ENCODE data around the gene LDHD. TPM values are rescaled to one million over a fixed set of nuclear protein-coding genes. Genes with fewer than 3 reads are reported as not detected.
"Not testable (repeated sequence)": the region's sequence is repeated elsewhere in the genome, so short reads cannot be mapped to it uniquely, and the experiment has no call there.

LDHD gene
- 1 to 10 TPM; 4.3 to 7.3 (median 6.8) TPM for polyA plus RNA-seq (ENCODE audit: insufficient read length in 3 of 3)
- long read RNA-seq, donor 1, result 0 reads
- long read RNA-seq, donor 2, result 0 reads
- long read RNA-seq, donor 3, partial matches to known transcripts, result 0 of 1 reads
- long read RNA-seq, donor 3, other reads (novel, unspliced or antisense), result 0 of 1 reads
- long read RNA-seq, donor 4, result 0 reads
- long read RNA-seq, donor 5, result 0 reads
- long read RNA-seq, donor 6, result 0 reads
- long read RNA-seq, donor 7, result 0 reads
- long read RNA-seq, donor 8, result 0 reads
- long read RNA-seq, donor 9, partial matches to known transcripts, result 5 of 5 reads
- long read RNA-seq, donor 9, other reads (novel, unspliced or antisense), result 0 of 5 reads
- long read RNA-seq, donor 10, result 0 reads
- long read RNA-seq, donor 11, partial matches to known transcripts, result 0 of 3 reads
- long read RNA-seq, donor 11, other reads (novel, unspliced or antisense), result 0 of 3 reads
- long read RNA-seq, donor 12, result 0 reads
- long read RNA-seq, donor 13, result 0 reads
- long read RNA-seq, donor 14, result 0 reads
- long read RNA-seq, donor 15, result 0 reads
- long read RNA-seq, donor 16, result 0 reads

DNA sequence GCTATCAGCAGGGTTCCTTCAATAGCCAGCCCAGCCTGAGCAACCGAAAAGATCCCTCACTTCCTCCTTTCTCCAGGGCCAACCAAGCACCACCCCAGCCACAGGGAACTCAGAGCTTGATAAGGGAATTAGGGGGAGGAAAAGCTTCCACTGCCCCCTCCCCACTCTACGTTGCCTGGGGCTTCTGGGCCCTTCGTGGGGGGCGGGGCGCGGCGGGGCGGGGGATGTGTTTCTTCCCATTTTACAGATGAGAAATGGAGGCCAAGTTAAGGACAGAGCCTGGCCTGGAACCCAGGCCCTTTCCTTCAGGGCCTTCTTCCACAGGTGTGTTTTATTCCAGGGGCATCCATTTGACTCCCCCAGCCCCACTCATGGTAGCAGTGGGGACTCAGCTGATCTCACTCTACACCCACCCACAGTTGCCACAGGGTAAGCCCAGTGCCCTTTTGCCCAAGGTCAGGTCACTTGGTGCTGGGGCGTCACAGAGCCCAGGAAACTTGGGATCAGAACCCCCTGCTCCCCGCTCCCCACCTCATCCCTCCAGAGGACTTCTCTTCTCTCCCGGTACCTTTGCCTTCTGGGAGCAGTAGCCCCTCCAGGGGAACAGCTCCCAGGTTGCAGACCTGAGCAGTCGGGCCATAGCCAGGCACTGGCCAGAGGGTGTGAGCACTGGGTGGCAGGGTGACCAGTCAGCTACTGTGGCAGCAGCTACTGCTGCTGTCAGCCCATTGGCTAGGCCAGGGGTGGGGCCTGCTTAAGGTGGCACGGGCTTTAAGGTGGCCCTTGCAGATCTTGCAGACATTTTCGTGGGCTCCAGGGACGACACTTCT lies at the start of gene LDHD:
Gene LDHD (minus strand): TSS at position 700 of the 830 bp plus-strand sequence. CDS start 60 bp downstream, at position 640.
- DNase-seq (ENCODE audit: extremely low read depth in 1 of 11, low read depth in 9 of 11, low spot score in 4 of 11), result no peak

DNA sequence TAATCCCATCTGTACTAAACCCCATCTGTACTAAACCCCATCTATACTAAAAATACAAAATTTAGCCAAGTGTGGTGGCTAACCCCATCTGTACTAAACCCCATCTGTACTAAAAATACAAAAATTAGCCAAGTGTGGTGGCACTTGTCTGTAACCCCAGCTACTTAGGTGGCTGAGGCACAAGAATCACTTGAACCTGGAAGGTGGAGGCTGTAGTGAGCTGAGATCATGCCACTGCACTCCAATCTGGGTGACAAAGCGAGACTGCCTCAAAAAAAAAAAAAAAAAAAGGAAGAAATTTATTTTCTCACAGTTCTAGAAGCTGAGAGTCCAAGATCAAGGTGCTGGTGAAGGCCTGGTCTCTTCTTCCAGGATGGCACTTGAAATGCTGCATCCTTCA lies 43.8 kb upstream of the LDHD start:
- DNase-seq (ENCODE audit: extremely low read depth in 1 of 11, low read depth in 9 of 11, low spot score in 4 of 11), result no peak

DNA sequence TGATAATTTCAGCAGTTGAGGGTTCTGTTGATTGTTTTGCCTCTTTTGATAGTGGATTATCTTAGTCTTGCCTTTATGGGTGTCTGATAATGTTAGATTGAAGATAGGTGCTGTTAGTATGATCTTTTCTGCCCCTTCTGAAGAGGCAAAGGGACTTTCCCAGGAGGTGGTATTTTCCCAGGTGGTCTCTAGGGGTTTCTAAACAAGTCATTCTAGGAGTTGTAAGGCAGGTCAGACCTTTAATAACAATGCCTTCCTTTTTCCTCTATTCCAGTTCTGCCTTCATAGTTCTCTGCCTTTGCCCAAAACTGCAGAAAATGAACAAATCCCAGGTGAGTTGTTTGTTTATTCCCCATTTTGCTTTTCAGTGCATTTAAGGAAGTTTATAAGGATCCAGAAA lies 36.1 kb upstream of the LDHD start:
- no peak for DNase-seq (ENCODE audit: extremely low read depth in 1 of 11, low read depth in 9 of 11, low spot score in 4 of 11)

DNA sequence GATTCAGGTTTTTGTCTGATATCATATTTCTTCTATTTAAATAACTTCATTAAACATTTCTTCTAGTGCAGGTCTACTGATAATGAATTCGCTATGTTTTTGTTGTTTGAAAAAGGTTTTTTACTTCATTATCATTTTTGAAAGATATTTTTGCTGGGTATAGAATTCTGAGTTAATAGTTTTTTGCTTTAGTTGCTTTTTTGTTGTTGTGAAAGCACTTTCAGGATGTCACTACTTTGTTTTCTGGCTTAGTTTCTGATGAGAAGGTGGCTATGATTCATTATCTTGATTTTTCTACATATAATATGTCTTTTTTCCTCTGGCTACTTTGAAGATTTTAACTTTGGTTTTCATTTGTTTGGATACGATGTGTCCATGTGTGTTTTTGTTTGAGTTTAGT lies 35.2 kb upstream of the LDHD start:
- no peak for DNase-seq (ENCODE audit: extremely low read depth in 1 of 11, low read depth in 9 of 11, low spot score in 4 of 11)

DNA sequence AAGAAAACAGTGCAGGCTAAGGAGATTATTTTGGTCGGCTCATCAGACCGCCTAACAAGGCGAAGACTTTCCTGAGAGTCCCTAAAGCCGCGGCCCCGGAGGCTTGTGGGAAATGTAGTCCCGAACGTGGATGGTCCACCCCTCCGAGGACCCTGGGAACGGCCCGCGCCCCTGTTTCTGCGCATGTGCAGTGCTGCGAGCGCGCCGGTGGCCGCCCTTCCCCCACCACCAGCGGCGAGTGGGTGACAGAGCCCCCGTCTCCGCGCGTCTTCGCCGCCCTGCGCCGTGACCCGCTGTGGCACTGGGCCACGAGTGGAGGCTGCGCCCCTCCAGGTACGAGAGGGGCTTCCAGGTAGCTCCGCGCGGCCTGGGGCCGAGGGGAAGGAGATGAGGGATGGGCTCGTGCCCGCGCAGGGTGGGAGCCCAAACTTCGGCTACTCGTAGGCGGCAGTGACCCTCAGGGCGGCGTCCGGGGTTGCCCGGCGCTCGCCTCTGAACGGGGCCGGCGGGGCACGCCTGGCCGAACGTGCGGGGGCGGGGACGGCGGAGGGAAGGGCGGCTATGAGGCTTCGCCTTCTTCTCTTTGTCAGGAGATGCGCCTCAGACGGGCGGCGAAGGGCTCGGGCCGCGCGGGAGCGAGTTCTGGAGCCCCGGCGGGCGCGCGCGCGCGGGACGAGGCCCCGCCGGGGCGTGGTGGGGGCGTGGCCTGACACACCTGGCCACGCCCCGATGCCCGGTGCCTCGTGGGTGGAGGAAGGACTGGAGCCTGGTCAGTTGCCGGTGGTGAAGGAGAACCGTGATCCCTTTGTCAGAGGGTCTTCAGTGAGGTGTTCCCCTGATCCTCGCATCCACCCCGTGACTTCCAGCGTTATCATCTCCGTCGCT lies 32.0 kb upstream of the LDHD start, which contains the start of gene ZFP1:
Gene ZFP1 (plus strand): TSS at position 214 of the 885 bp plus-strand sequence. CDS start 4,428 bp downstream, outside the sequence.
- peak; percentile 77 to 94 (median 89) for DNase-seq (ENCODE audit: extremely low read depth in 1 of 11, low read depth in 9 of 11, low spot score in 4 of 11)

DNA sequence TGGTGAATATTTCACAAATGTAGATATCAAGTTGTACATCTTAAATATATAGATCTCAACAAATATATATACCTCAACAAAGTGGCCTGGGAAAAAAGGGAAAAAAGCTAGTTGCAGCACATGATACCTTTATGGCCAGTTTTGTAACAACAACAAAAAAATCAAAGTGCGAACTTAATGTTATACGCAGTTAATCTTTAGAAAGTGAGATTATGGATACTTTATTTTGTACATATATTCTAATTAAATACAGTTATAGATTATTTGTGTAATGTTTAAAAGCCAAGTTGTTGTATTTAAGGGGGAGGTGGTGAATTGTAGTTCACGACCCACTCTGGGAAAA lies 31.4 kb upstream of the LDHD start:
- DNase-seq (ENCODE audit: extremely low read depth in 1 of 11, low read depth in 9 of 11, low spot score in 4 of 11), result no peak

DNA sequence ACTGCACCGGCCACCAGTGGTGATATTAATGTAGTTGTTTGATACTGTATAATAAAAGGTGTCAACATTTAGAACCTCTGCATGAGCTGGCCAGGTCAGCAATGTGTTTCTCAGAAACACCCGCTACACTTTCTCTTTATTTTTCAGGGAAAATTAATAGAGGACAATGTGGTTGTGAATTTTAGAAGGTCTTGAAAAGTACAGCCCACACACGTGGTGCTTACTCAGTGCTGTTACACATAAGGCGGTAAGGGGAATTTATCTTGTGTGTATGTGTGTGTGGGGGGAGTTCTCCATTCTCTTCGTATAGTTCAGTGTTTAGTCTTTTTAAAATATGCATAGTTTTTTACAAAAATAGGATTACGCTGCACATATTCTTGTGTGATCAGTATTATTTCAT lies 27.4 kb upstream of the LDHD start:
- DNase-seq (ENCODE audit: extremely low read depth in 1 of 11, low read depth in 9 of 11, low spot score in 4 of 11), result no peak

DNA sequence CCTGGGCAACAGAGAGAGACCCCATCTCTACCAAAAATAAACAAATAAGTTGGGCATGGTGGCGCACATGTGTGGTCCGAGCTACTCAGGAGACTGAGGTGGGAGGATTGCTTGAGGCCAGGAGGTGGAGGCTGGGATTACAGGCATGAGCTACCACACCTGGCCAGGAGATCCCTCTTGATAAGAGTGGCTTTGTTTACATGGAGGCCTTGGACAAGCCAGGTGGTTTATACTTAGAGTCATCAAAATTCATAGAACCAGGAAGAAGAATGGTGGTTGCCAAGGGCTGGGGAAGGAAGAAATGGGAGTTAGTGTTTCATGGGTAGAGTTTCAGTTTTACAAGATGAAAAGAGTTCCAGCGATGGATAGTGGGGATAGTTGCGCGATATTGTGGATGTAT lies 22.9 kb upstream of the LDHD start:
- no peak for DNase-seq (ENCODE audit: extremely low read depth in 1 of 11, low read depth in 9 of 11, low spot score in 4 of 11)

DNA sequence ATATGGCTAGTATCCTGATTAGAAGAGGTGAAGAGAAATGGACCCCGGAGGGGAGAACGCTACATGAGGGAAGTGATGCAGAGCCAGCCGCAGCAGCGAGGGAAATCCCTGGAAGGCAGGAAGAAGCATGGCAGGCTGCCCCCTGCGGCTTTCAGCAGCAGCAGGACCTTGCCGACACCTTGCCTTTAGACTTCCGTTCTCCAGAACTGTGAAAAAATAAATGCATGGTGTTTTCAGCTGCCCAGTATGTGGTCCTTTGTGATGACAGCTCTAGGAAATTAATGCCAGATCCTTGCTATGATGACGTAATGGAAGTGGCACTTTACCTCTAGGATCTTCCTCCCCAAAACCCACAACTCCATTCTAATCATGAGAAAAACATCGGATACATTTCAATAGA lies 22.1 kb upstream of the LDHD start:
- no peak for DNase-seq (ENCODE audit: extremely low read depth in 1 of 11, low read depth in 9 of 11, low spot score in 4 of 11)

DNA sequence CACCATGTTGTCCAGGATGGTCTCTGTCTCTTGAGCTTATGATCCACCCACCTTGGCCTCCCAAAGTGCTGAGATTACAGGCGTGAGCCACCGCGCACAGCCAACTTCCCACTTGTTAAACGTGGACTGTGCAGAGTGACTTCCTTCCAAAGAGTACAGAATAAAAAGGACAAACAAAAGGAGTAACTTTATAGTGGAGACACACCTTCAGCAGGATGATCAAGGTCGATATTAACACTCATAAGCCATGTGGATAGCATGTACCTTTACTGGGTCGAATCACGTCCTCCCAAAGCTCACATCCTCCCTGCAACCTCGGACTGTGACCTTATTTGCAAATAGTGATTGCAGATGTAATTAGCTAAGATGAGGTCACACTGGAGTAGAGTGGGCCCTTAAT lies 21.7 kb upstream of the LDHD start:
- DNase-seq (ENCODE audit: extremely low read depth in 1 of 11, low read depth in 9 of 11, low spot score in 4 of 11), result no peak

DNA sequence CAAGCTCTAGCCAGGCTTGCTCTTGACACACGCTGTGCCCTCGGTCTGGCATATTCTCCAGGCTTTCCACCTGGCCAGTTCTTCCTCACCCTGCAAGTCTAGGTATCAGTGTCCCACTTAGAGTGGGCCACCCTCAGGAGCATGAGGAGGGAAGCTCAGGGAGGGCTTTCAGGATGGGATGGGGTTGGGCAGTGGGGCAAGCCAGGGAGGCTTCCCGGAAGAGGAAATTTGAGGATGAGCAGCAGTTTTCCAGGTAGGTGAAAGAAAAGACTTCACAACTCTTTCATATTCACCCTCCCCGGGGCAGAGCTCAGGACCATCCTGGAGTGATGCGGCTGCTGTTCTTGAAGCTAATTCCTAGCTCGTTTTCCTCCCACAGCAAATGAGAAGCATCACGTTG lies 14.5 kb upstream of the LDHD start:
- no peak for DNase-seq (ENCODE audit: extremely low read depth in 1 of 11, low read depth in 9 of 11, low spot score in 4 of 11)

DNA sequence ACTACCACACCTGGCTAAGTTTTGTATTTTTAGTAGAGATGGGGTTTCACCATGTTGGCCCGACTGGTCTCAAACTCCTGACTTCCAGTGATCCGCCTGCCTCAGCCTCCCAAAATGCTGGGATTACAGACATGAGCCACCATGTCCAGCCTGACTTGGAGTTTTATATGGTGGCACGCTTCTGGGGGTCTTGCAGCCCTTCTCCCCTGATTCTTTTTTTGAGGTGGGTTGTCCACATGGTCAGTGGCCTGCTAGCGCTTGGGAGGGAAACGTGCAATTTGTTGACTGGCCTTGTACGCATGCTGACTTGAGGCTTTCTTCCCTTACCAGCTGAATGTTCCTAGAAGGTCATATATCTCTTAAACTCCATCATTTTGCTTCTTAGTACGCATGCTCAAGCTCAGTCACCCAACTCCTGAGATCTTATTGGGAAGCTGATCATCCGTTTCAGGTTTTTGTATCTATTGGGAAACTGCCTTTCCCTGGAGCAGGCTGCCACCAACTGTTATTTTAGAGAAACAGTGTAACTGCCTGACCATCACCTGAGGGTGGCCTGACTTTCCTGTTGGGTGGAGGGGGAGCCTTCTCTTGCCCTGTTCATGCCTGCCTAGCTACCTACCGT lies 13.7 kb upstream of the LDHD start:
- no peak for DNase-seq (ENCODE audit: extremely low read depth in 1 of 11, low read depth in 9 of 11, low spot score in 4 of 11)

DNA sequence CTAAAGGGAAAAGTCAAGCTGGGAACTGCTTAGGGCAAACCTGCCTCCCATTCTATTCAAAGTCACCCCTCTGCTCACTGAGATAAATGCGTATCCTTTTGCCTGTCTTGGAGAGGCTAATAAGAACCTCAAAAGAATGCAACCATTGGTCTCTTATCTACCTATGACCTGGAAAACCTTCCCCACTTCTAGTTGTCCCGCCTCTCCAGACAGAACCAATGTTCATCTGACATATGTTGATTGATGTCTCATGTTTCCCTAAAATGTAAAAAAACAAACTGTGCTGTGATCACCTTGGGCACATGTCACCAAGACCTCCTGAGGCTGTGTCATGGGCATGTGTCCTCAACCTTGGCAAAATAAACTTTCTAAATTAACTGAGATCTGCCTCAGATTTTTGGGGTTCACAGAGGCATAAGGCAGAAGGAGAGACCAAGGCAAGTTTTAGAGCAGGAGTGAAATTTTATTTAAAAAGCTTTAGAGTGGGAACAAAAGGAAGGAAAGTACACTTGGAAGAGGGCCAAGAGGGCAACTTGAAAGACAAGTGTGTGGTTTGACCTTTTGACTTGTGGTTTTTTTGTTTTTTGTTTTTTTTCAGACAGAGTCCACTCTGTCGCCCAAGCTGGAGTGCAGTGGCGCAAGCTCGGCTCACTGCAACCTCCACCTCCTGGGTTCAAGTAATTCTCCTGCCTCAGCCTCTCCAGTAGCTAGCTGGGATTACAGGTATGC lies 13.0 kb upstream of the LDHD start:
- not testable (repeated sequence) for DNase-seq (ENCODE audit: extremely low read depth in 1 of 11, low read depth in 9 of 11, low spot score in 4 of 11)

DNA sequence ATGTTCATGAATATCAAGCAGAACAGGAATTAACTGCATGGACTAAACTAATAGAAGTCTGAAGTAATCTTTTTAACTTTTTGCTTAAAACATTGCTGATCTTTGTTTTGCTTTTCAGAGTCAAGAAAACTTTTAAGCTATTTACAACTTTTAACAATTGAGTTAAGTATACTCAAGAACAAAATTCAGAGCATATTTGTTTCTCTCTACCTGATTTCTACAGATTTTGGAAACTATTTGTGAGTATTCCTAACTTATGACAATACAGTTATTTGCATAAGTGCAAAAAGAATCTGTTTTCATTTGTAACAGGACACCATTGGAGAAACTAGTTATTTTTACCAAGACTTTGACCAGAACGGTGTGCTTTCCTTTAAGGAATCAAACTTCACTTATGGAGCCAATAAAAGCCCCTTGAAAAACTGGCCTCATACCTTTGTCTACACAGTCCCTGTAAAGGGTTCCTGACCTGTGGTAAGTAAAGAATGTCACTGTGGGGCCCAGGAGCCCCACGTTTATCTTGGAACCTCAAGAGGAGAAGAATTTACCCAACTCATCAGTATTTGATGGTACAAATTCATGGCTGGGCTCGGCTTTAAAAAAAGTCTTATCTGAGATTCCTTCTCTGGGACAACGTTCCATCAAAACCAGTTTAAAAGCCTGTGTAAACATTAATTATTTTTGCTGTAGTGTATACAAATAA lies 11.3 kb upstream of the LDHD start:
- no peak for DNase-seq (ENCODE audit: extremely low read depth in 1 of 11, low read depth in 9 of 11, low spot score in 4 of 11)

DNA sequence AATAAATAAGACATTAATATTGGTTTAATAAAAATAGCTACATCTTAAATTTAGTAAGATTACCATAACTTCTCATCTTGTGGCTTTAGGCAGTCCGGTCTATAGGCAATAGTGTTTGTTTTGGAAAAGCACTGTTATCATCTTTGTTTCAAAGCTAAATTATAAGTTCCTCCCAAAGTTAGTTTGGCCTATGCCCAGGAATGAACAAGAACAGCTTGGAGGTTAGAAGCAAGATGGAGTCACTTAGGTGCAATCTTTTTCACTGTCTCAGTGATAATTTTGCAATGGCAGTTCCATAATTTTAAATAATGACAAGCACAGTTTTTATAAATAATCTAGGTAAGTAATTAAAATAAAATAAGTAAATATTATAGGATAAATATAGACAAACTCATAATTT lies 6.0 kb upstream of the LDHD start:
- no peak for DNase-seq (ENCODE audit: extremely low read depth in 1 of 11, low read depth in 9 of 11, low spot score in 4 of 11)

DNA sequence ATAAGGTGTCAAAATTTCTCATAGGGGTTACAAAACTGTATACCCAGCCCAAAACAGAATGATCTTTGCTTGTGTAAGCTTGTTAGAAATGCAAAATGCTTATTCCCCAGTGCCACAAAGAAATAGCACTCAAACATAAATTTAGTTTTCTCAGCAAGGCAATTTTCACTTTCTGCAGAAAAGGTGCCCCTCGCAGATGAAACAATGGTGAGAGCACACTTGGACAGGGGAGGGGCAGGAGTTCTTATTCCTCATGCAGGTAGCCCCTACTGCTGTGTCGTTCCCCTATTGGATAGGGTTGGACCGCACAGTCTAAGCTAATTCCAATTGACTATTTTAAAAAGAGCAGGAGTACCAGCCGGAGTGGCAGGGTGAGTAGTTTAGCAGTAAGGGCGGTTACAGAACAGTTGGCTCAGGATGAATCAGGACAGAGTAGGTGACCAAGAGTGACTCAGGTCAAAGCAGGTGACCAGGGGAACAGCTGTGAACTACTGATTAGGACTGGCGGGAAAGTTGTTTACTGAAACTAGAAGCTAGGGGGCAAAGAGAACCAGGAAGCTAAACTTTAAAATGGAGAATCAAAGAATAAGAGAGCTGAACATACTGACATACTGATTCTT lies 5.5 kb upstream of the LDHD start:
- DNase-seq (ENCODE audit: extremely low read depth in 1 of 11, low read depth in 9 of 11, low spot score in 4 of 11), result no peak

DNA sequence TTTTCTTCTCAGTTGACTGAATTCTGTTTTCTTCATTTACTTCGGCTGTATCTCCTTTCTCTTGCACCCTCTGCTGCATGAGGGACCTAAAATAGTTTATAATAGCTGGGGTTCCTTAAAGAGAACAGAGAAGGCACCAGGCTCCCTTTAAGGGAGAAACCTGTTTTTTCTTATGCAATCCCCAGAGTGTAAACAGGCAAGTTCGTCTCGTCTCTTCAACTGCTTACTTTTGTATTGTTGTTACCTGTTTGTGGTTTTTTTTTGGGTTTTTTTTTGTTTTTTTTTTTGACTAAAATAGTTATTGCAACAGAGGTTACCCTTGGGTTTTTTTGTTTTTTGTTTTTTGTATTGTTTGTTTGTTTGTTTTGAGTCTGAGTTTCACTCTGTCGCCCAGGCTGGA lies 3.7 kb upstream of the LDHD start:
- no peak for DNase-seq (ENCODE audit: extremely low read depth in 1 of 11, low read depth in 9 of 11, low spot score in 4 of 11)
